GM12892 (cell line): ENCODE data around the gene ERBB4.

Experiments used
- POLR2A ChIP-seq: IDR thresholded peaks from 2 replicates; pipeline ENCODE4 v1.6.1; 2011; ENCODE audit warnings: low read depth, low read length, control low read depth
- POLR2AphosphoS5 ChIP-seq: IDR thresholded peaks from 2 replicates; pipeline ENCODE4 v1.6.1; 2011; ENCODE audit warnings: low read depth, low read length, control low read depth
- TAF1 ChIP-seq: IDR thresholded peaks from 2 replicates; pipeline ENCODE4 v1.6.1; 2011; ENCODE audit warnings: low read depth, mild to moderate bottlenecking, control low read depth, low read length, borderline replicate concordance

DNA sequence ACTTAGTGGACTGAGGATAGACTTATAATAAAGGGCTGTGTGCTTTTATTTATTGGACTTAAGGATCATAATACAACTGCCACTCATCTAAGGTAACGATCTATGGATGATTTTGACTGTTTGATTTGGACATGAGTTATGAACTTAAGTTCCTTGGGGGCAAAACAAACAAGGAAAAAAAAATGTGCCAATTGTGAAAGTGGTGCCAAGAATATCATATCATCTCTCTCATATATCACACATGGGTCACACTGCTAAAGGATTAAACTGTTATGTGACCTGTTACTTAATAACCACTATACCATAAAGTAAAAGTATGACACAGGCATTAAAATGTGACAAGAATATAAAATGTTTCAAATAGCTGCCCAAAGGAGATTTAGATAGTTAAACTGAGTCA lies 886.3 kb downstream of the ERBB4 start:
- TF ChIP-seq POLR2A (no peak), TAF1 (no peak), POLR2AphosphoS5 (no peak)
